NCI-H146 treated with DMSO at 0.1 percent for 48 hours (cell line): ENCODE results near the gene FFAR1.
A peak's percentile ranks its signal among the peaks of the same experiment; 100 is the strongest.
"Not testable (repeated sequence)": the region's sequence is repeated elsewhere in the genome, so short reads cannot be mapped to it uniquely, and the experiment has no call there.

ENCODE experiments used
- DNase-seq: peaks from one replicate; lab custom pipeline; 2025; ENCODE audit not compliant: unreplicated experiment; lab: John Stamatoyannopoulos, UW

The FFAR1 gene

DNA sequence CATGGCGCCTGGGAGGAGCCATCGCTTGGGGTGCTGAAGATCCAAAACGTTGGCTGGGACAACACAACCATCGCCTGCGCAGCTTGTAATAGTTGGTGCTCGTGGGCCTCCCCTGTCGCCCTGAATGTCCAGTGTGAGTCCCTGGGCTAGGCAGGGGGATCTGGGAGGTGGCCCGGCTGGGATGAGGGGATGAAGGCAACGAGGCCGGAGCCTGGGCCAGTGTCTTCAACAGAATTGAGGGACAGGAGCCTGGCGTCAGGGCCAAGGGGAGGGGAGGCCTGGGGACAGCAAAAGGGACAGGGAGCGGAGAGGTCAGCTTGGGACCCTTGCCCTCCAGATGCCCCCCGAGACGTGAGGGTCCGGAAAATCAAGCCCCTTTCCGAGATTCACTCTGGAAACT, 6.7 kb upstream of the FFAR1 start:
- no peak for DNase-seq

DNA sequence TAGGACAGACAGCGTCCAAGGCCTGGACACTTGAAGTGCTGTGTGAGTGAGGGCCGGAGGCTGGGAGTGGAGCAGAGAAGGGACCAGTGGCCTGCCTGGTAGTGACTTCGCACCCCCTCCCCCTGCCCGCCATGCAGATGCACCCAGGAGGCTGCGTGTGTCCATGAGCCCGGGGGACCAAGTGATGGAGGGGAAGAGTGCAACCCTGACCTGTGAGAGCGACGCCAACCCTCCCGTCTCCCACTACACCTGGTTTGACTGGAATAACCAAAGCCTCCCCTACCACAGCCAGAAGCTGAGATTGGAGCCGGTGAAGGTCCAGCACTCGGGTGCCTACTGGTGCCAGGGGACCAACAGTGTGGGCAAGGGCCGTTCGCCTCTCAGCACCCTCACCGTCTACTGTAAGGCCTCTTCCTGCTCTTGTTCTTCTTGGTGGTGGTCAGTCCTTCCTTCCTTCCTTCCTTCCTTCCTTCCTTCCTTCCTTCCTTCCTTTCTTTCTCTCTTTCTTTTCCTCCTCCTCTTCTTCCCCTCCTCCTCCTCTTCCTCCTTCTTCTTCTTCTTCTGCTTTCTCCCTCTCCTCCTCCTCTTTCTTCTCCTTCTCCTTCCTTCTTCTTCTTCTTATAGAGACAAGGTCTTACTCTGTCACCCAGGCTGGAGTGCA, 6.0 kb upstream of the FFAR1 start:
- DNase-seq: no peak

DNA sequence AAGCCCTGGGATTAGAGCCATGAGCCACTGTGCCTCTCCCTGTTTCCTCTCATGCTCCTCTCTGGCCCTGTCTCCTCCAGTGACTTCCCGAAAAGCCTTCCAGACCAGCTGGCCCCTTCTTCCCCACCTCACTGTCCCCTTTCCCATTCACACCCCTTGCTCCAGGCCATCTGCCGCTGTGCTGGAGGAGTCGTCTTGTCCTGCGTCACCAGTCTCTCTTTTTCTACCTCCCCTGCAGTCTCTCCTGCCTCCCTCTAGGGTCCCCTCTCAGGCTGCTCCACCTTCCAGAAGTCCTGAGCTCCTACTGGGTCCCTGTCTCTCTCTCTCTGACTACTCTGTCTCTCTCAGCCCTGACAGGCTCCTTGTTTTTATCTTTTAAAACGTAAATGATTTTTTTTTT, 5.3 kb upstream of the FFAR1 start:
- no peak for DNase-seq

DNA sequence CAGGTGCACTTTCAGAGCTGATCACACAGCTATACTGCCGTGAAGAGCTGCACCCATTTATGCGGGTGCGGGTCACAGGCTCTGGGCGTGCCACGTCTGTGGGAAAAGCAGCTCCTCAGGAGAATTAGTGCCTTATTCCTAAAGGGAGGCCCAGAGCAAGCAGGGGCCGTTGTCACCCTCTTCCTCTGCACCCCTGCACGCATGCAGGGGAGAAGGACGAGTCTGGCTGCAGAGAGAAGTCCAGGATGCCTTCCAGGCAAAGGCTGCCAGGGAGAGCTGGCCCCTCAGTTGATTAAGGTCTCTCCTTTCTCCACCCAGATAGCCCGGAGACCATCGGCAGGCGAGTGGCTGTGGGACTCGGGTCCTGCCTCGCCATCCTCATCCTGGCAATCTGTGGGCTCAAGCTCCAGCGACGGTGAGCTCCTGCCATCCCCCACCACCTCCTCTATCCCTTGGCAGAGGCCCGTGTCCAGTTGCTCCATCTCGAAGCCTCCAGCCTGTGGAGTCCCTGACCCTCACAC, 3.1 kb upstream of the FFAR1 start:
- DNase-seq: no peak

DNA sequence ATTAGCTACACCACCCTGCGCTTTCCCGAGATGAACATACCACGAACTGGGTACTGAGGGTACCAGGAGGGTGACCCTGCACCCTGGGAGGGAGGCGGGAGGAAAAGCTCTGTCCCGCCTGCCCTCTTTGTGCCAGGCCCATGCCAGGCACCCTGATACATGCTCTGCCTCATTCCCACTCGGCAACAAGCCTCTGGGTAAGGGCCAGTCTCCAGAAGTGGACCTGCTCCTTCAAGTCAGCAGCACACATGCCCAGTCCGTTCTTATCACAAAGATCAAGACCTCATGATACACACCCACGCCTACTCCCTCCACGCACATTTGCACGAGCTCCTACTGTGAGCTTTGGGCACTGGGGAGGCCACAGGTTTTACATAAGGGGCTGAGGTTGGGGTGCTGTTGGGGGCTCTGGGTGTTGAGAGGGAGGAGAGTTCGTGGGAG, 2.0 kb upstream of the FFAR1 start:
- no peak for DNase-seq

DNA sequence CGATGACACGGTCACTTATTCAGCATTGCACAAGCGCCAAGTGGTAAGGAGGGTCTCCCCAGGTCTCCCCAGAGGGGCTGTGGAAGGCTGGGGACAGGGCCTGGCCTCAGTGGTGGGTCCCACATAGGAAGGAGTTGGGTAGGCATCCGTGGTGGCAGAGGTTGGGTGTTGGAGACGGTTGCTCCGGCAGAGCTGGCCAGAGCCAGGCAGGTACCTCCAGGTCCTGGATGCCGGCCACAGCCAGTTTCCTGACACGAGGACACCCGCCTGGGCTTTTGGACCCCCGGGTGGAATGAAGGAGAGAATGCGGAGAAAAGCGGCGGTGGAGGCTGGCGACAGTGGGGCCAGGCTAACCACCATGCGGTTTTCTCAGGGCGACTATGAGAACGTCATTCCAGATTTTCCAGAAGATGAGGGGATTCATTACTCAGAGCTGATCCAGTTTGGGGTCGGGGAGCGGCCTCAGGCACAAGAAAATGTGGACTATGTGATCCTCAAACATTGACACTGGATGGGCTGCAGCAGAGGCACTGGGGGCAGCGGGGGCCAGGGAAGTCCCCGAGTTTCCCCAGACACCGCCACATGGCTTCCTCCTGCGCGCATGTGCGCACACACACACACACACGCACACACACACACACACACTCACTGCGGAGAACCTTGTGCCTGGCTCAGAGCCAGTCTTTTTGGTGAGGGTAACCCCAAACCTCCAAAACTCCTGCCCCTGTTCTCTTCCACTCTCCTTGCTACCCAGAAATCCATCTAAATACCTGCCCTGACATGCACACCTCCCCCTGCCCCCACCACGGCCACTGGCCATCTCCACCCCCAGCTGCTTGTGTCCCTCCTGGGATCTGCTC, 1.3 kb upstream of the FFAR1 start:
- DNase-seq: no peak

DNA sequence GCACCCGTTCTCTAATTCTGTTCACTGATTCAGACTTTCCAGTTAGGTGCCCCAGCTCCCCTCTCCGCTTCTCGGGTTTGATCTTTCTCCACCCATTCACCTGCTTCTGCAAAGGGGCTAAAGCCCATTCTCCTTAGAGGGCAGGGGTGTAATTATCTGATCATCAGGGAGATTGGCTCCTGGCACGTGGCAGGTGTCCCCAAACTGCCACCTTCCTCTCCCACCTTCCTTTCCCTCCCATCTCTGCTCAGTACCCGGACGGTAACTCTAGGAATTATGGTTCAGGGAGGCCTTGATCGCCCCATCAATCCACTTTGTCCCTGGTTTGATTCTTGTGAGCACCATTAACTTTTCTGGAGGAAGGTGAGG, 212 bp downstream of the FFAR1 start:
- DNase-seq: no peak

DNA sequence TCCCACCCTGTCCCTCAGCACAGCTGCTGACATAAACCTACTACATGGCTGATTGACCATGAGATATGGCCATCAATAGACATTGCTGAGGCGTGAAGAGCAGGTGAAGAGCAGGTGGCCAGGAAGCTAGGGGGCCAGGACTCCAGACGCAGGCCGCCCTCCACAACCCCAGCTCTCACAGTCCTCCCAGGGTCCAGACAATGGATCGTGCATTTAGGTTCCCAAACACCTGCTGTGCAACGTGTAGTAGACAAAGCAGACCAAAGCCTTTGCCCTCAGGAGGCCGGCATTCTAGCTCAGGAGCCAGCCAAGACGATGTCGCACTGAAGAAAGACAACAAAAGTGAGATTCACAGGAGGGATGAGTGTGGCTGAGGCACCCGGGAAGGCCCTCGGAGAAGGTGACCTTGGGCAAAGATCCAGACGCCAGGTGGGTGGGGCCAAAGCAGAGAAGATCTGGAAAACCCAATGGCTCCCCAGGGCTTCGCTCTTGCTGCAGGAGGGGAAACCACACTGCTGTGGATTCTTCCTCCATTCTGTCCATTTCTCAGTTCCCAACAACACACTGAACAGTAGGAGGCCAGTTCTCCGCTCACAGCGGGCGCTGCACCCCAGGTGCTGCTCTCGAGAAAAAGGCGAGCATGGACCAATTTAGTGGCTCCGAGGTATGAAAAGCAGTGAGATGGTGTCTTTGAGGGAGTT, 1.4 kb downstream of the FFAR1 start:
- no peak for DNase-seq

DNA sequence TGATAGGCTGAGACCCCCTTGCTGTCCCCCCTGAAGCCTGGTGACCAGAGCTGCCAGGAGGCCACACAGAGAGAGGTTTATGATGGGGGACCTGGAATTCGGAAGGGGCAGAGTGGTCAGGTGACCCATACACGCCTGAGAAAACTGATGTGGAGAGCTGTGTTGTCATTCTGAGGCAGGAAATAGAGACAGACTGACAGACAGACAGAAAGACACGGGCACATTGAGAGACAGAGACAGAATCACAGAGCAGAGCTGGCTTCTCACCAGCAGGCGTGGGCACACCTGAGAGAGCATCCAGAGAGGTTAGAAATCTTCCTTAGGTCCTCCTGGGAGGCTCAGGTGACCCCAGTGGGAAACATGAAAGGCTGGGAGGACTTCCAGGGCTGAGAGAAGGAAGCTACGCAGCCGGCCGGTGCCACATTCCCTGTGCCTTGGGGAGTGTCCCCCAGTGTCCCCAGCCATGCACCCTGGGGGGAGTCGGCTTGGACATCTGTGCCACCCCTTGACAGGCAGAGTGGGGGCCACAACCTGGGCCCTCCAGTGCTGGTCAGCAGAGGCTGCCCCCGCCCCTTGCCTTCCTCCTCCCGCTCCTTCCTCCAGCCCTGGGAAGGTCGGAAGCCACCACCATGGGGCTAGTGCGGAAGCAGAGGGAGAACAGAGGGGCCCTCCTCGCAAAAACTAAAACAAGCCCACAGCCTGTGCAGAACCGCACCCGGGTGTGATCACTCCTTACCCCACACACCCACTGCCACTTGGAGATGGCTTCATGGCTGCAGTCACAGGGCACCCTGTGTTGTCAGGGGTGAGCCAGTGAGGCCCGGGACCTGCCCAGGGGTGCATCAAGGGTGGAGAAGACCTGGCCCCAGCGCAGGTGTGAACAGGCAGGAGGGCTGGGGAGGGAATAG, 2.2 kb downstream of the FFAR1 start:
- no peak for DNase-seq

DNA sequence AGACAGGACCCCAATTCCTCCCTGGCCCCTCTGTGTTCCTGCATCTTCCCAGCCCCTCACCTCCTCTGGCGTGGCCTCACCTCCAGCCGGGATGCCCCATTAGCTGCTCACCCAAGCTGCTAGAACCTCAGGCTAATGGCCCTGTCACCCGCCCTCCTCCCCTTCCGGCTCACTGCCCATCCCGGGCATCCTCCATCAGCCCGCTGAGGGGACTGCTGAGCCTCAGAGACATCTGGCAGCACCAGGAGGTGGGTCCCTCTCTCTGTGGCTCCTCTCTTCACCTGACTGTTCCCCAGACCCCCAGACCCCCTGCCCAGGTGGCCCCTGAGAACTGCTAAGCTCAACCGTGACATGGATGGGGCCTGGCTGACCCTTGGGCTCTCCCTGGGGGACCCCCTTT, 2.9 kb downstream of the FFAR1 start:
- no peak for DNase-seq

DNA sequence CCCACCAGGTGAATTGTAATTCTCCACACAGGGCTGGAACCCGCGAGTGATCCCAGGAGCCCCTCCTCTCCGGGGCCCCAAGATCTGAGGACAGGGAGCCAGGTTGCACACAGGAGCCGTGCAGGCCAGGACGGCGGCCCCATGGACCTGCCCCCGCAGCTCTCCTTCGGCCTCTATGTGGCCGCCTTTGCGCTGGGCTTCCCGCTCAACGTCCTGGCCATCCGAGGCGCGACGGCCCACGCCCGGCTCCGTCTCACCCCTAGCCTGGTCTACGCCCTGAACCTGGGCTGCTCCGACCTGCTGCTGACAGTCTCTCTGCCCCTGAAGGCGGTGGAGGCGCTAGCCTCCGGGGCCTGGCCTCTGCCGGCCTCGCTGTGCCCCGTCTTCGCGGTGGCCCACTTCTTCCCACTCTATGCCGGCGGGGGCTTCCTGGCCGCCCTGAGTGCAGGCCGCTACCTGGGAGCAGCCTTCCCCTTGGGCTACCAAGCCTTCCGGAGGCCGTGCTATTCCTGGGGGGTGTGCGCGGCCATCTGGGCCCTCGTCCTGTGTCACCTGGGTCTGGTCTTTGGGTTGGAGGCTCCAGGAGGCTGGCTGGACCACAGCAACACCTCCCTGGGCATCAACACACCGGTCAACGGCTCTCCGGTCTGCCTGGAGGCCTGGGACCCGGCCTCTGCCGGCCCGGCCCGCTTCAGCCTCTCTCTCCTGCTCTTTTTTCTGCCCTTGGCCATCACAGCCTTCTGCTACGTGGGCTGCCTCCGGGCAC, 3.9 kb downstream of the FFAR1 start:
- no peak for DNase-seq

DNA sequence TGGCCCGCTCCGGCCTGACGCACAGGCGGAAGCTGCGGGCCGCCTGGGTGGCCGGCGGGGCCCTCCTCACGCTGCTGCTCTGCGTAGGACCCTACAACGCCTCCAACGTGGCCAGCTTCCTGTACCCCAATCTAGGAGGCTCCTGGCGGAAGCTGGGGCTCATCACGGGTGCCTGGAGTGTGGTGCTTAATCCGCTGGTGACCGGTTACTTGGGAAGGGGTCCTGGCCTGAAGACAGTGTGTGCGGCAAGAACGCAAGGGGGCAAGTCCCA, 4.4 kb downstream of the FFAR1 start:
- no peak for DNase-seq

DNA sequence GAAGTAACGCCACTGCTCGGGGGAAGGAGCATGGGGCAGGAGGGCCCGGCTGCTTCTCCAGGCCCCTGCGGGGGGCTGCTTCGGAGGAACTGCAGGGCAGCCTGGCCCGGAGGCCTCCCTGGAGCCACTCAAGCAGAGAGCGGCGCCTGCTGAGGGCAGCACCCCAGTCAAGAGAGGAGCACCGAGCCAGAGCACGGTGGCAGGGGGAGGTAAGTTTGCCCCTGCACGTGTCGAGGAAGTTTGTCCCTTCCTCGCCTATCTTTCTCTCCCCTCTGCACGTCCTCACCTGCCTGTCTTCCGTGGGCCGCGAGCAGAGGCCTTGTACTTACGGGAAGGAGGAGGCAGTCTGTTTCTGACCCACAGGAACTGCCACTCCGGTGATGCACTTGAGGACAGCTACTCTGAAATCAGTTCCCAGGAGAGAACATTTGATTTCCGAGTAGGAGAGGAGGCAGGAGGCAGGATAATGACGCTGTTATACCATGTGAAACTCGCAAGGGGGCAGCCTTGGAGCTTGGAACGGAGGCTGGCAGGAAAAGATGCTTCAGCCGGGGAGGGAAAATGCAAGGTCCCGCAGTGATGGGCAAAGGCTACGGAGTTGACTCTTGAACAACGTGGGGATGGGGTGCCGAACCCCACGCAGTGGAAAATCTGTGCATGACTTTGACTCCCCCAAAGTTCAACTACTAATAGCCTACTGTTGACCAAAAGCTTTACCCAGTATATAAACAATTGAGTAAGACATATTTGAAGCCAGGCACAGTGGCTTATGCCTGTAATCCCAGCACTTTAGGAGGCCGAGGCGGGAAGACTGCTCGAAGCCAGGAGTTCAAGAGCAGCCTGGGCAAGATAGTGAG, 5.0 kb downstream of the FFAR1 start:
- DNase-seq: peak; percentile 58

DNA sequence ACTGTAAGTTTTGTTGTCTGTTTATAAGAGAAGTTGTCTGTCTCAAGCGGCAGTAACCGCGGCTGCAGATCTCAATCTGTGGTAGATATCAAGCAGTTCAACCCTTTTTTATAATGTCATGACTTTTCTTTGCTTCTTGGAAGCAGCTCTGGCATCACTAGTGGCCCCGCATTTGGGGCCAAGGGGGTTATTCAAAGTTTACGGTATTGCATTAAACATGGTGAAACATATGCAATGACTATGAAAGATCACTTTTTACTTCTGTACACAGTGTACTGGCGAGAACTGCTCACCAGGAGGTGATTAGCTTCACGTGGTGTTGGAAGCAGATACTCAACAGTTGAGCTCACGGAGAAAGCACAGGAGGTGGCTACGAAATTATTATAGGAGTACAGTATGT, 5.9 kb downstream of the FFAR1 start:
- no peak for DNase-seq

DNA sequence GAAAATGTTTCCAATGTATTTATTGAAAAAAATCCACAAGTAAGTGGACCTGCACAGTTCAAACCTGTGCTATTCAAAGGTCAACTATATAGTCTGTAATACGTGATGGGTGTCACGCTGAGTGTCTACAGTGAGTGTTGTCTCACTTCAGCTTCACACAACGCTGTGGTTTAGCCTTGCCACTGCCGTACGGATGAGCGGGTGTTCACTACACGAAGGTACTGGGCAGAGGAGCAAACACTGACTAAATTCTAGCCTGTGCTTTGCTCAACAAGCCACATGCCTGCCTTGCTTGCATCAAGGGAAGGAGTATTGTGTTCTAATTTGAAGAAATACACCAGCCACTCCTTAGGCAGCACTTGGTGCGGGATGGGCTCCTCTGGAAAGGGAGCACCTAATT, 7.2 kb downstream of the FFAR1 start:
- no peak for DNase-seq

DNA sequence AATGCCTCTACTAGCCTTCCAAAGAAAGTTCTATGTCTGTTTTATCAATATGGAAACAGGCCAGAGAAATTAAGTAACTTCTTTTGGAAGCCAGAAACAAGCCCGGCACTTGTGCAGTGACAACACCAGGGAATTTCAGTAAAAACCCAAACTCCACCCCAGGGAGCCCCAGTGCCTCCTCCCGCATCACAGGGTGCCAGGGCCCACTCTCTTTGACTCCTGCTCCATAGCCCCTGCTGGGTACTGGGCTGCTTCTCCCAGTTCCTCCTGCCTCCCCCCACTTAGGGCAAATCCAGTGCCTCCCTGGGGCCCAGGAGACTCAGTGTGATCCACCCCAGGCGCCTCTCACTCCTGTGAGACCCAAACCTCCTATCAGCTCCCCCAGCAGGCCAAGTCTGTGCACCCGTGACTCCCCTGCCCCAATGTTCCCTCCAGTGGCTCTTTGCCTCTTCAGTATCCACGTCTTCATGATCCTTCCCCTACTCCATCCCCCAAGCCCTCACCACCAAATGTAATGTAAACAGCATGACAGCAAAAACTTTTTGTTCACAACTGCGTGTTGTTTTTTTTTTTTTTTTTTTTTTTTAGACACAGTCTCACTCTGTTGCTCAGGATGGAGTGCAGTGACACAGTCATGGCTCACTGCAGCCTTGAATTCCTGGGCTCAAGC, 8.2 kb downstream of the FFAR1 start:
- DNase-seq: no peak

DNA sequence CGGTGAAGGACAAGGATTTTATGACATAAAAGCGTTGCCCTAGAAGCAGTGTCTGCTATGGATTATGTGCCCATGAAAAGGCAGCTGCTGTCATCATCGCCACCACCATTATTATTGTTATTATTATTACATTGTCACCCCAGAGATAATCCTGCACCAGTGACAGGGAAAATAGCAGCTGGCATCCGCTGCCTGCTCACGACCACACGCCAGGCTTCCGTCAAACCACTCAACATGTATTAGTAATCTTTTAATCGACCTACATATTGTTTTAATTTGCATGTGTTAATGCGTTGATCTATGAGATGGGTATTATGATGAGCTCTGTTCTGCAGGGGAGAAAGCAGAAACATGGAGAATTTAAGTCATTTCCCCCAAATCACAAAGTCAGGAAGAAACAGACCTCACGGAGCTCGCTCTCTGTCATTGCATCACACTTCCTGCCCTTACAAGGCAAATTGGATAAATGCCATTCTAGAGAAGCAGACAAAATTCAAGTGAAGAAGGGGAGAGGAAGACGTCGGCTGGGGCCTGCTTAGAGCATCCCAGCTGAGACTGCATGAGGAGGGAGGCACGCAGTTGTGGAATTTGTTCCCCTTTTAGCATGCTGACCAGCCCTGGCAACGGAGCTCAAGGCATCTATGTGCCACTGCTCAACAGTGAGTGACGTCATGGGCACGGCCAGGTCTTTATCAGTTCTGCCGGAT, 10.3 kb downstream of the FFAR1 start, which contains the start of gene FFAR3:
TSS of gene FFAR3 (plus strand) at position 594 of the 707 bp plus-strand sequence. CDS start 431 bp downstream, outside the sequence.
- no peak for DNase-seq

DNA sequence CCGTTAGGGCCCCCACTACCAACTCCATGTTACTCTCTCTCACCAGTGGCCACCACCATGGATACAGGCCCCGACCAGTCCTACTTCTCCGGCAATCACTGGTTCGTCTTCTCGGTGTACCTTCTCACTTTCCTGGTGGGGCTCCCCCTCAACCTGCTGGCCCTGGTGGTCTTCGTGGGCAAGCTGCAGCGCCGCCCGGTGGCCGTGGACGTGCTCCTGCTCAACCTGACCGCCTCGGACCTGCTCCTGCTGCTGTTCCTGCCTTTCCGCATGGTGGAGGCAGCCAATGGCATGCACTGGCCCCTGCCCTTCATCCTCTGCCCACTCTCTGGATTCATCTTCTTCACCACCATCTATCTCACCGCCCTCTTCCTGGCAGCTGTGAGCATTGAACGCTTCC, 11.1 kb downstream of the FFAR1 start:
- DNase-seq: not testable (repeated sequence)
